Stimulated activated CD4-positive, alpha-beta T cell treated with anti-CD3 and anti-CD28 coated beads, Interleukin-15, amount 100 ng/mL, for 24 hours (primary cell): ENCODE data around the gene TMPRSS6.

Source experiments
- DNase-seq: peaks from one replicate; pipeline ENCODE4 v3.0.0-alpha.2; 2020

TMPRSS6 gene

GRCh38 chr22:37048133-37048532 is 61.4 kb downstream of the TMPRSS6 start:
- DNase-seq = no peak

GRCh38 chr22:37047006-37047405 is 62.5 kb downstream of the TMPRSS6 start:
- no peak for DNase-seq

GRCh38 chr22:37046589-37046988 is 62.9 kb downstream of the TMPRSS6 start:
- no peak for DNase-seq

GRCh38 chr22:37045958-37046357 is 63.6 kb downstream of the TMPRSS6 start:
- no peak for DNase-seq

GRCh38 chr22:37044634-37045625 is 64.6 kb downstream of the TMPRSS6 start:
- DNase-seq = peak; percentile 43

- DNase-seq = peak; percentile 72
Observed at GRCh38 chr22:37043828-37044538, 65.5 kb downstream of the TMPRSS6 start.

- DNase-seq = no peak
Observed at GRCh38 chr22:37043209-37043827, 66.2 kb downstream of the TMPRSS6 start.

- no peak for DNase-seq
Observed at GRCh38 chr22:37039466-37039865, 70.0 kb downstream of the TMPRSS6 start.

GRCh38 chr22:37037669-37038068 is 71.8 kb downstream of the TMPRSS6 start:
- DNase-seq = no peak

GRCh38 chr22:37036655-37037377 is 72.7 kb downstream of the TMPRSS6 start:
- no peak for DNase-seq

GRCh38 chr22:37033605-37034430 is 75.7 kb downstream of the TMPRSS6 start:
- no peak for DNase-seq

GRCh38 chr22:37032535-37033460 is 76.7 kb downstream of the TMPRSS6 start:
- no peak for DNase-seq

- DNase-seq = no peak
Observed at GRCh38 chr22:37032134-37032534, 77.4 kb downstream of the TMPRSS6 start.

- DNase-seq = no peak
Observed at GRCh38 chr22:37030560-37031281, 78.8 kb downstream of the TMPRSS6 start.

GRCh38 chr22:37028692-37029674 is 80.5 kb downstream of the TMPRSS6 start:
- no peak for DNase-seq

GRCh38 chr22:37027556-37027955 is 82.0 kb downstream of the TMPRSS6 start:
- DNase-seq = no peak

GRCh38 chr22:37026325-37026724 is 83.2 kb downstream of the TMPRSS6 start:
- no peak for DNase-seq

- no peak for DNase-seq
Observed at GRCh38 chr22:37025500-37026070, 83.9 kb downstream of the TMPRSS6 start.
